K562 (cell line): ENCODE measurements around the gene CORT.

Source experiments
- ARID3B ChIP-seq: fragments of 250-450 bp; sonication (Bioruptor Pico); IDR thresholded peaks from 2 replicates; pipeline ENCODE4 v1.4.0; 2020; ENCODE audit warnings: borderline replicate concordance
- BRF2 ChIP-seq: IDR thresholded peaks from 3 replicates; pipeline ENCODE4 v1.6.1; 2011; ENCODE audit warnings: borderline replicate concordance, mild to moderate bottlenecking; ENCODE audit not compliant: insufficient read length, insufficient read depth
- CTCF ChIP-seq, 3 experiments: IDR thresholded peaks in 2 of 3; conservative IDR thresholded peaks in 1 of 3; 2 replicates each; pipeline ENCODE4 v1.5.1; 2011 to 2012; ENCODE audit warnings: low read length in 3 of 3, mild to moderate bottlenecking in 3 of 3, control low read depth in 2 of 3, improper control_type of control experiment in 1 of 3, inconsistent platforms in 1 of 3, low read depth in 1 of 3, mixed read lengths in 1 of 3, moderate library complexity in 1 of 3; ENCODE audit not compliant: insufficient read depth in 2 of 3
- EZH2 ChIP-seq: IDR thresholded peaks from 2 replicates; pipeline ENCODE4 v1.6.1; 2012; ENCODE audit warnings: low read depth, mild to moderate bottlenecking, inconsistent platforms, low read length, borderline replicate concordance
- MAX ChIP-seq: sonication (generic); formaldehyde crosslinking; IDR thresholded peaks from 2 replicates; pipeline ENCODE4 v1.9.0; 2022; ENCODE audit warnings: mild to moderate bottlenecking, missing genetic modification reagents
- POLR2A ChIP-seq: fragments of 450-650 bp; conservative IDR thresholded peaks from 2 replicates; pipeline ENCODE4 v1.6.1; 2016
- PPARD ChIP-seq: fragments of 250-450 bp; sonication (Bioruptor Pico); IDR thresholded peaks from 2 replicates; pipeline ENCODE4 v1.8.0; 2022; ENCODE audit warnings: inconsistent platforms, mild to moderate bottlenecking, moderate library complexity
- RBM39 ChIP-seq: fragments of 200-400 bp; formaldehyde crosslinking; optimal IDR thresholded peaks from 2 replicates; pipeline ENCODE3; 2018; ENCODE audit warnings: low read depth, low read length
- SP1 ChIP-seq: sonication (generic); formaldehyde crosslinking; IDR thresholded peaks from 2 replicates; pipeline ENCODE4 v1.8.1; 2022; ENCODE audit warnings: mild to moderate bottlenecking, missing genetic modification reagents
- TFE3 ChIP-seq: fragments of 450-650 bp; formaldehyde crosslinking; IDR thresholded peaks from 2 replicates; pipeline ENCODE4 v1.4.0; 2020; ENCODE audit warnings: mild to moderate bottlenecking, mixed read lengths
- THAP7 ChIP-seq: fragments of 250-450 bp; sonication (Bioruptor Pico); IDR thresholded peaks from 2 replicates; pipeline ENCODE4 v1.5.0; 2021
- UBTF ChIP-seq, 2 experiments: IDR thresholded peaks; 2 replicates each; pipeline ENCODE4 v1.6.1; 2012; ENCODE audit warnings: improper control_type of control experiment in 2 of 2, low read depth in 2 of 2, low read length in 2 of 2, borderline replicate concordance in 1 of 2
- ZFP36 ChIP-seq: fragments of 150-350 bp; IDR thresholded peaks from 2 replicates; pipeline ENCODE4 v1.6.1; 2018; ENCODE audit warnings: low read length, low read depth; ENCODE audit not compliant: partially characterized antibody
- ZNF79 ChIP-seq: fragments of 250-450 bp; sonication (Bioruptor Pico); IDR thresholded peaks from 2 replicates; pipeline ENCODE4 v1.4.0; 2020; ENCODE audit warnings: low read depth, mild to moderate bottlenecking, moderate library complexity

GRCh38 chr1:10467078-10467477 lies 17.2 kb downstream of the CORT start:
- no peak for TF ChIP-seq ZFP36
- no peak for TF ChIP-seq BRF2
- TF ChIP-seq MAX (CRISPR knock-in tag) = no peak
- TF ChIP-seq TFE3 (CRISPR knock-in tag) = no peak
- no peak for TF ChIP-seq CTCF (IDR thresholded peaks at IDR 0.05 in 2 of 3, conservative IDR thresholded peaks at IDR 0.05 in 1 of 3; ENCODE audit: insufficient read depth in 2 of 3, low read depth in 1 of 3, low read length in 3 of 3)
- TF ChIP-seq PPARD = no peak
- TF ChIP-seq RBM39 = no peak
- TF ChIP-seq SP1 (CRISPR knock-in tag) = no peak
- TF ChIP-seq ZNF79 (CRISPR knock-in tag) = no peak
- TF ChIP-seq ARID3B (CRISPR knock-in tag) = no peak
- no peak for TF ChIP-seq UBTF (IDR thresholded peaks at IDR 0.05; ENCODE audit: borderline replicate concordance in 1 of 2, low read depth in 2 of 2, low read length in 2 of 2)
- TF ChIP-seq POLR2A = no peak
- TF ChIP-seq THAP7 (CRISPR knock-in tag) = no peak
- TF ChIP-seq EZH2 = no peak
